OCI-LY7 (cell line): ENCODE results near the gene PTPRT. TPM values are rescaled to one million over a fixed set of nuclear protein-coding genes. Genes with fewer than 3 reads are reported as not detected.

Source experiments
- BruUV-seq: library from RNA; stranded (reverse); fragments of 400-500 nt; replicated peaks from 2 replicates; lab custom pipeline; 2021; lab: Mats Ljungman, UMichigan
- CTCF ChIA-PET: fragments of 300-600 bp; sonication (Branson Sonifier 250); formaldehyde crosslinking; loops from one replicate; lab custom pipeline; 2022; ENCODE audit warnings: antibody characterized with exemption; ENCODE audit not compliant: unreplicated experiment; lab: Charles Lee
- POLR2A ChIA-PET: fragments of 300-600 bp; sonication (Branson Sonifier 250); formaldehyde crosslinking; loops from one replicate; lab custom pipeline; 2022; ENCODE audit warnings: antibody characterized with exemption; lab: Charles Lee
- DNase-seq: peaks from one replicate; pipeline ENCODE4 v3.0.0-alpha.2; 2015; ENCODE audit warnings: low spot score
- H2AFZ ChIP-seq: fragments of 200-600 bp; sonication (generic), shearing (Covaris generic); 2 replicates; pipeline ENCODE4 v1.6.1; 2014; ENCODE audit warnings: mild to moderate bottlenecking, antibody characterized with exemption, low read length, moderate library complexity
- H3K27ac ChIP-seq: fragments of 200-600 bp; sonication (generic); 2 replicates; pipeline ENCODE4 v1.5.1; 2014; ENCODE audit warnings: mixed run types, low read depth, mild to moderate bottlenecking, moderate library complexity, low read length, inconsistent platforms; ENCODE audit not compliant: poor library complexity, severe bottlenecking
- H3K36me3 ChIP-seq: fragments of 200-600 bp; sonication (generic); 2 replicates; pipeline ENCODE4 v1.6.1; 2014; ENCODE audit warnings: mild to moderate bottlenecking, antibody characterized with exemption, low read length, moderate library complexity, mixed read lengths; ENCODE audit not compliant: insufficient read depth
- H3K4me1 ChIP-seq: fragments of 200-600 bp; sonication (generic); 2 replicates; pipeline ENCODE4 v1.5.1; 2014; ENCODE audit warnings: mild to moderate bottlenecking, low read length; ENCODE audit not compliant: insufficient read depth, poor library complexity, severe bottlenecking
- H3K4me2 ChIP-seq: fragments of 200-600 bp; sonication (generic); 2 replicates; pipeline ENCODE4 v1.6.1; 2014; ENCODE audit warnings: mild to moderate bottlenecking, low read length
- H3K4me3 ChIP-seq: fragments of 200-600 bp; sonication (generic); 2 replicates; pipeline ENCODE4 v1.5.1; 2014; ENCODE audit warnings: mild to moderate bottlenecking, low read depth, low read length; ENCODE audit not compliant: poor library complexity, severe bottlenecking
- H3K79me2 ChIP-seq: fragments of 200-600 bp; sonication (generic); 2 replicates; pipeline ENCODE4 v1.6.1; 2016; ENCODE audit warnings: low read depth, mild to moderate bottlenecking, low read length, moderate library complexity, mixed read lengths; ENCODE audit not compliant: insufficient read depth
- H3K9me2 ChIP-seq: fragments of 200-600 bp; sonication (generic); 2 replicates; pipeline ENCODE4 v1.6.1; 2016; ENCODE audit warnings: mild to moderate bottlenecking, low read length, mixed read lengths; ENCODE audit not compliant: insufficient read depth
- H3K9me3 ChIP-seq: fragments of 200-600 bp; sonication (generic); 2 replicates; pipeline ENCODE4 v1.6.1; 2014; ENCODE audit warnings: mild to moderate bottlenecking, mixed run types, low read length, mixed read lengths
- H4K20me1 ChIP-seq: fragments of 200-600 bp; sonication (generic); 2 replicates; pipeline ENCODE4 v1.6.1; 2014; ENCODE audit warnings: mild to moderate bottlenecking, antibody characterized with exemption, low read length, moderate library complexity, mixed read lengths; ENCODE audit not compliant: insufficient read depth
- CTCF ChIP-seq: fragments of 200-600 bp; sonication (generic); conservative IDR thresholded peaks from 2 replicates; pipeline ENCODE4 v1.5.1; 2014; ENCODE audit warnings: mild to moderate bottlenecking, antibody characterized with exemption, low read length, moderate library complexity, mixed read lengths
- EZH2phosphoT487 ChIP-seq: fragments of 200-600 bp; sonication (generic); IDR thresholded peaks from 2 replicates; pipeline ENCODE4 v1.6.1; 2018; ENCODE audit warnings: low read depth, borderline replicate concordance, mild to moderate bottlenecking, mixed run types, antibody characterized with exemption, low read length, moderate library complexity, mixed read lengths
- intact Hi-C: fragments of 100-400 bp; cut with micrococcal nuclease; formaldehyde crosslinking; loops from one replicate; pipeline ENCODE4 v1.10.0; 2022; ENCODE audit not compliant: unreplicated experiment
- total RNA-seq, 2 experiments: library from RNA; depleted of rRNA in 1 of 2; stranded (reverse); fragments of >200 nt in 1 of 2; shearing (Covaris generic) in 1 of 2; gene quantifications; 2 replicates each; pipeline ENCODE4 v1.2.3, GENCODE V29; 2014 to 2022

PTPRT gene
- total RNA-seq, 2 experiments from 2014 or later: not detected

GRCh38 chr20:43023836-43024235 lies 165.9 kb downstream of the PTPRT start:
- POLR2A ChIA-PET: no interaction called here
- H3K4me3 ChIP-seq: no peak overlapping the region
- no TSS peak for BruUV-seq
- no peak overlapping the region for H3K27ac ChIP-seq
- TF ChIP-seq EZH2phosphoT487 (no peak), CTCF (no peak)
- CTCF ChIA-PET: no interaction called here
- H4K20me1 ChIP-seq: no peaks in the 10 kb centered on the region
- no peaks in the 10 kb centered on the region for H3K79me2 ChIP-seq
- H3K9me3 ChIP-seq: no peaks in the 10 kb centered on the region
- no peak for DNase-seq
- H3K4me1 ChIP-seq: no peaks in the 10 kb centered on the region
- no peaks in the 10 kb centered on the region for H3K9me2 ChIP-seq
- no peaks in the 10 kb centered on the region for H3K36me3 ChIP-seq
- intact Hi-C loops: no loop called here
- no peak overlapping the region for H2AFZ ChIP-seq
- no peak overlapping the region for H3K4me2 ChIP-seq

GRCh38 chr20:43022568-43022967 lies 167.1 kb downstream of the PTPRT start:
- H2AFZ ChIP-seq: no peak overlapping the region
- POLR2A ChIA-PET: no interaction called here
- TF ChIP-seq EZH2phosphoT487 (no peak), CTCF (no peak)
- no peaks in the 10 kb centered on the region for H4K20me1 ChIP-seq
- intact Hi-C loops: no loop called here
- H3K4me2 ChIP-seq: no peak overlapping the region
- CTCF ChIA-PET: no interaction called here
- no peak overlapping the region for H3K4me3 ChIP-seq
- no peaks in the 10 kb centered on the region for H3K36me3 ChIP-seq
- no peaks in the 10 kb centered on the region for H3K4me1 ChIP-seq
- no peak overlapping the region for H3K27ac ChIP-seq
- BruUV-seq: no TSS peak
- no peak for DNase-seq
- no peaks in the 10 kb centered on the region for H3K9me3 ChIP-seq
- no peaks in the 10 kb centered on the region for H3K9me2 ChIP-seq
- no peaks in the 10 kb centered on the region for H3K79me2 ChIP-seq

- Histone ChIP-seq H3K4me3 (no peak overlapping the region), H3K79me2 (no peaks in the 10 kb centered on the region), H3K9me2 (no peaks in the 10 kb centered on the region), H4K20me1 (no peaks in the 10 kb centered on the region), H3K36me3 (no peaks in the 10 kb centered on the region), H3K4me1 (no peaks in the 10 kb centered on the region), H2AFZ (no peak overlapping the region), H3K27ac (no peak overlapping the region), H3K4me2 (no peak overlapping the region), H3K9me3 (no peaks in the 10 kb centered on the region)
- CTCF ChIA-PET: no interaction called here
- no peak for TF ChIP-seq EZH2phosphoT487
- TF ChIP-seq CTCF: no peak
- POLR2A ChIA-PET: no interaction called here
- DNase-seq: no peak
- intact Hi-C loops: no loop called here
- no TSS peak for BruUV-seq
Observed at GRCh38 chr20:43022081-43022480, 167.6 kb downstream of the PTPRT start.
